ENCODE measurements around the gene B3GNT2.
"Not testable (repeated sequence)": the region's sequence is repeated elsewhere in the genome, so short reads cannot be mapped to it uniquely, and the experiment has no call there.

Gene B3GNT2

DNA sequence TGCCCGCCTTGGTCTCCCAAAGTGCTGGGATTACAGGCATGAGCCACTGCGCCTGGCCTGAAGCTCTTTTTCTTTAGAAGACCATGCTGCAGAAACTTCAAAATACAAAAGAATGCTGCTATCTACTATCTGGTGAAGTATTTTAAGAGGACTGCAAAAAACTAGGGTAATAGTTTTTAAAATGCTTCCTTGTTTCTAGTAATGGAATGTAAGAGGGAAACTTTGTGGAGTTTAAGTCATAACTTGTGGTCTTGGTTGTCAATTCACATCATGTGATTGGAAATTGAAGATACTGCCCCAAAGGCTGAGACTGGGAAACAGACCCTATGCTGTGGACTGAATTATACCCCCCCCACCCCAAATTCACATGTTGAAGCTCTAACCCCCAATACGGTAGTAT, 68.3 kb downstream of the B3GNT2 start:
- H3K27me3 Mint-ChIP-seq, result peaks cover 4% of the 10 kb centered on the region
- no peaks in the 10 kb centered on the region for H3K36me3 Mint-ChIP-seq
- no peak overlapping the region for H3K27ac Mint-ChIP-seq
- DNase-seq, result no peak
- H3K4me1 Mint-ChIP-seq, result no peaks in the 10 kb centered on the region
- H3K9me3 Mint-ChIP-seq, result peaks cover 2% of the 10 kb centered on the region
- CTCF ChIA-PET, result no interaction called here
- no peak overlapping the region for H3K4me3 Mint-ChIP-seq

- no peak overlapping the region for H3K27ac Mint-ChIP-seq
- peaks cover 4% of the 10 kb centered on the region for H3K27me3 Mint-ChIP-seq
- no peaks in the 10 kb centered on the region for H3K4me1 Mint-ChIP-seq
- H3K4me3 Mint-ChIP-seq, result no peak overlapping the region
- peaks cover 2% of the 10 kb centered on the region for H3K9me3 Mint-ChIP-seq
- CTCF ChIA-PET, result no interaction called here
- DNase-seq, result no peak
- no peaks in the 10 kb centered on the region for H3K36me3 Mint-ChIP-seq
These were observed 69.2 kb downstream of the B3GNT2 start for GRCh38 chr2:62265106-62265505.

DNA sequence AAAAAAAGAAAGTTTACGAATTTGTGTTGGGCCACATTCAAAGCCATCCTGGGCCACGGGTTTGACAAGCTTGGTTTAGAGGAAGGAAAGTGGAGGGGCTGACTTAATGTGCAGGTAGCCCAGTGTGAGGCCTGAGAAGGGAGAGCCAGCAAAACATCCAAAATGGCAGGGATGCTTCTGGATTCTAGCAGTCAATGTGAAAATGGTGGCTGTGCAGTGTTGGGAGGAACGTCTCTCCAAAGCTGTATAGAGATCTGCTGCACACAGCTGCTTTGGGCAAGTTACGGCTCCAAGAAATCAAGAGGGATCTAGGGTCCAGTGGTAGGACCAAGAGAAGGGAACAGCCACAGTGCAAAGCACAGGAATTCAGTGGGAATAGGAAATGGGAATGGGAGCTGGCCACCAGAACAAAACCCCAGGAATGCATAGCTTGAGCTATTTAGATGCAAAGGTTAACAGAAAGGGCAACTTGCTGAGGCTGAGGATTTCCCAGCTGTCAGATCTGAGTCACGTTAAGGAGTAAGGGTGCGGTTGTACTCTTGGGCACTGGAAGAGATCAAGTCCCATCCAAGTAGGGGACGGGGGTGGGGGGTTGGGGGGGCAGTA, 70.6 kb downstream of the B3GNT2 start:
- Mint-ChIP-seq H3K4me1 (no peaks in the 10 kb centered on the region), H3K27ac (no peak overlapping the region), H3K27me3 (peaks cover 4% of the 10 kb centered on the region), H3K9me3 (peaks cover 2% of the 10 kb centered on the region), H3K4me3 (no peak overlapping the region), H3K36me3 (no peaks in the 10 kb centered on the region)
- DNase-seq, result no peak
- CTCF ChIA-PET, result interaction anchor here (0.5 kb wide), 1 partner anchor 1277 kb away, joined by 3 read pairs; no protein-coding TSS in a partner anchor

DNA sequence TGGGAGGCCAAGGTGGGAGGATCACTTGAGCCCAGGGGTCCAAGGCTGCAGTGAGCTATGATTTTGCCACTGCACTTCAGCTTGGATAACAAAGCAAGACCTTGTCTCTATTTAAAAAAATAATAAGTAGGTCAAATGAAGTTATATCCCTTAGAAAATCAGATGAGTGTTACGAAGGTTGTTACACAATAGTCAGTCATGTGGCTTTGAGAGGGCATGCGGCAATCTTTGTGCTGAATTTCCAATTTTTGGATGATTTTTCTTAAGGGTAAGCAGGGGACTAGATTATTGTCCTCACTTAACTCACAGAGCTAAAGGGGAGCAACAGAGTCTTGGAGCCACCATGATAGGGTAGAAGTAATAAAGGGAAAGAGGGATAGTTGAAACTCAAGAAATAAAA, 71.8 kb downstream of the B3GNT2 start:
- Mint-ChIP-seq H3K27me3 (peaks cover 4% of the 10 kb centered on the region), H3K4me3 (no peak overlapping the region), H3K27ac (no peak overlapping the region), H3K36me3 (no peaks in the 10 kb centered on the region), H3K9me3 (peaks cover 2% of the 10 kb centered on the region), H3K4me1 (no peaks in the 10 kb centered on the region)
- DNase-seq, result no peak
- CTCF ChIA-PET, result interaction anchor here (0.6 kb wide), 1 partner anchor 32 kb away, joined by 3 read pairs; no protein-coding TSS in a partner anchor

GRCh38 chr2:62268681-62269188, 72.8 kb downstream of the B3GNT2 start:
- H3K4me3 Mint-ChIP-seq, DNase-seq, H3K4me1 Mint-ChIP-seq, H3K27ac Mint-ChIP-seq, H3K27me3 Mint-ChIP-seq, H3K36me3 Mint-ChIP-seq, H3K9me3 Mint-ChIP-seq, CTCF ChIA-PET: not testable (repeated sequence)

DNA sequence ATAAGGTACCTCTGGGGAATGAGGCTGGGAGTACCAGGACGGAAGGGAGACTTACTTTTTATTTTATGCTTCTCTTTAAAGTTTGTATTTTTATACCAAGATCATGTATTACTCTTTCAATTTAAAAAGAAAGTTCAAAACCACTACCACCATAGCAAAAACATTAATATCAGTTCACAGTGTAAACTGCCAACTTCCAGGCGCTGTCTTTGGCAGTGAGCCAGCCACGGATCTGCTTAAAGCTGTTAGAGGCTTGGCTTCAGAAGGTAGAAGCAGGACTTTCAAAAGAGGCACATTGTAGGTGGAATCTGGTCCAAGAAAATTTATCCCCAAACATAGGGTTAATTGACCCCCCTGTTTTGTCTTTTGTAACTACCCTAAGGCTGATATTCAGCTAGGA, 74.8 kb downstream of the B3GNT2 start:
- no peaks in the 10 kb centered on the region for H3K36me3 Mint-ChIP-seq
- no peak overlapping the region for H3K27ac Mint-ChIP-seq
- DNase-seq, result no peak
- H3K9me3 Mint-ChIP-seq, result peaks cover 2% of the 10 kb centered on the region
- no peaks in the 10 kb centered on the region for H3K4me1 Mint-ChIP-seq
- H3K4me3 Mint-ChIP-seq, result no peak overlapping the region
- H3K27me3 Mint-ChIP-seq, result peaks cover 4% of the 10 kb centered on the region
- CTCF ChIA-PET, result no interaction called here

Data from activated naive CD4-positive, alpha-beta T cell treated with anti-CD3 and anti-CD28 coated beads, Interleukin-2, amount 10 ng/mL, durations not matched to agents 7 days and 5 days (primary cell).